ENCODE data around the gene ACTRT2. TPM values are rescaled to one million over a fixed set of nuclear protein-coding genes. Genes with fewer than 3 reads are reported as not detected.

ACTRT2 gene
- total RNA-seq, 2 donors from 2014 or later = not detected

DNA sequence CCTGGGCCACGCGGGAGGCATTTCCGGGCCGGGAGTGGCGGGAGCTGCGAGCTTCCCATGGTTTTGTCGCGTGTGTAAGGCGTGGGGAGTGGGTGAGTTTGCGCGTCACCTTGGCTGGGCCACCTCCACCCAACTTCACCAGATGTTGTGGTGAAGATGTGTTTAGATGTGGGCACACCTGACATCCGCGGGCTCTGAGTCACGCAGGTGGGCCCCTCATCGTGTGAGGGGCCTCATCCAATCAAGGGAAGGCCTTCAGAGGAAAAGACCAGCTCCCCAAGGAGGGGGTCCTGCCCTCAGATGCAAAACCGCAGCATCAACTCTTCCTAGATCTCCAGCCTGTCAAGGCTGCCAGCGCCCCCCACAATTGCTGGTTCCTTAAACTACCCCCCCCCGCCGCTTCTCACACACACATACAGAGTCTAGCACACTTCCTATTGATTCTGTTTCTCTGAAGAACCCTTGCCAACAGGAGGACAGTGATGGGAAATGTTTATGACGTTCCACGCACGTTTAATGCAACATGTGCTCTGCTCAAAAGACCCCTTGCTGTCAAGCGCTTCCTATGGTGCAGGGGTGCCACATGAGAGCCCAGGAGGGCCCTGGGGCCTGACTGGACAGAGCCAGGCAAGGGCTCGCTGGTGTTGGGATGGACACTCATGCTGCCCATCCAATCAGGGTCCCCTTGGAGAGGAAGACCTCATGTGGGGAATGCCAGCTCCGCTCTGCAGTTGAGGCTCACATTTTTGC is 11.9 kb downstream of the ACTRT2 start:
- Histone ChIP-seq H3K4me1 (peaks cover 10% of the 10 kb centered on the region), H3K9me3 (no peaks in the 10 kb centered on the region), H3K27me3 (no peaks in the 10 kb centered on the region), H3K4me3 (no peak overlapping the region), H3K27ac (no peak overlapping the region), H3K36me3 (replicated peaks in 1 of 2; ENCODE audit: insufficient read depth in 1 of 2, low read depth in 2 of 2) (no peaks in the 10 kb centered on the region)
- intact Hi-C loops (cut with DNase I) = no loop called here
- ATAC-seq (no peak), DNase-seq (no peak)
- WGBS, 2 donors = 75 to 81% methylated on average over 17 to 25 of the region's 25 CpGs
- no peak for TF ChIP-seq CTCF (IDR thresholded peaks at IDR 0.05)
- TF ChIP-seq POLR2A (IDR thresholded peaks at IDR 0.05) = no peak

GRCh38 chr1:3033790-3034090 is 12.5 kb downstream of the ACTRT2 start:
- no peaks in the 10 kb centered on the region for H3K36me3 ChIP-seq (replicated peaks in 1 of 2; ENCODE audit: insufficient read depth in 1 of 2, low read depth in 2 of 2)
- H3K27ac ChIP-seq = no peak overlapping the region
- H3K27me3 ChIP-seq = no peaks in the 10 kb centered on the region
- ATAC-seq = no peak
- peaks cover 15% of the 10 kb centered on the region for H3K4me1 ChIP-seq
- intact Hi-C loops (cut with DNase I) = no loop called here
- no peak for DNase-seq
- H3K4me3 ChIP-seq = no peak overlapping the region
- TF ChIP-seq CTCF (IDR thresholded peaks at IDR 0.05) (no peak), POLR2A (IDR thresholded peaks at IDR 0.05) (no peak)
- H3K9me3 ChIP-seq = no peaks in the 10 kb centered on the region
- 57 to 83% methylated on average over 1 to 4 of the region's 4 CpGs for WGBS, 2 donors

GRCh38 chr1:3034162-3034561 is 12.9 kb downstream of the ACTRT2 start:
- intact Hi-C loops (cut with DNase I) = no loop called here
- no peaks in the 10 kb centered on the region for H3K36me3 ChIP-seq (replicated peaks in 1 of 2; ENCODE audit: insufficient read depth in 1 of 2, low read depth in 2 of 2)
- WGBS, 2 donors = 71 to 90% methylated on average over 7 of the region's 7 CpGs
- DNase-seq (no peak), ATAC-seq (no peak)
- no peak overlapping the region for H3K27ac ChIP-seq
- no peak overlapping the region for H3K4me3 ChIP-seq
- TF ChIP-seq POLR2A (IDR thresholded peaks at IDR 0.05) = no peak
- TF ChIP-seq CTCF (IDR thresholded peaks at IDR 0.05) = no peak
- no peaks in the 10 kb centered on the region for H3K9me3 ChIP-seq
- peaks cover 19% of the 10 kb centered on the region for H3K4me1 ChIP-seq
- no peaks in the 10 kb centered on the region for H3K27me3 ChIP-seq

- no peaks in the 10 kb centered on the region for H3K27me3 ChIP-seq
- H3K36me3 ChIP-seq (replicated peaks in 1 of 2; ENCODE audit: insufficient read depth in 1 of 2, low read depth in 2 of 2) = no peaks in the 10 kb centered on the region
- no peak overlapping the region for H3K27ac ChIP-seq
- peak in 2 of 4 donors; percentile 19 to 34 for DNase-seq
- intact Hi-C loops (cut with DNase I) = no loop called here
- H3K4me3 ChIP-seq = no peak overlapping the region
- no peak for TF ChIP-seq CTCF (IDR thresholded peaks at IDR 0.05)
- TF ChIP-seq POLR2A (IDR thresholded peaks at IDR 0.05) = no peak
- H3K4me1 ChIP-seq = peaks cover 19% of the 10 kb centered on the region
- H3K9me3 ChIP-seq = no peaks in the 10 kb centered on the region
- ATAC-seq = no peak
- 59 to 64% methylated on average over 11 to 14 of the region's 14 CpGs for WGBS, 2 donors
Measured at GRCh38 chr1:3034728-3035562, 13.7 kb downstream of the ACTRT2 start.
